OCI-LY3 (cell line): ENCODE data around the gene KCNQ1.

Experiments
- EZH2phosphoT487 ChIP-seq: fragments of 200-600 bp; shearing (Covaris generic); IDR thresholded peaks from 2 replicates; pipeline ENCODE4 v1.6.1; 2018; ENCODE audit warnings: antibody characterized with exemption, mixed run types, low read depth
- TF ChIP-seq, protein P1 (sequence below): fragments of 200-600, 300-600 bp; sonication (generic); IDR thresholded peaks from 2 replicates; pipeline ENCODE4 v1.5.1; 2014; ENCODE audit warnings: antibody characterized with exemption, low read length, low read depth

DNA sequence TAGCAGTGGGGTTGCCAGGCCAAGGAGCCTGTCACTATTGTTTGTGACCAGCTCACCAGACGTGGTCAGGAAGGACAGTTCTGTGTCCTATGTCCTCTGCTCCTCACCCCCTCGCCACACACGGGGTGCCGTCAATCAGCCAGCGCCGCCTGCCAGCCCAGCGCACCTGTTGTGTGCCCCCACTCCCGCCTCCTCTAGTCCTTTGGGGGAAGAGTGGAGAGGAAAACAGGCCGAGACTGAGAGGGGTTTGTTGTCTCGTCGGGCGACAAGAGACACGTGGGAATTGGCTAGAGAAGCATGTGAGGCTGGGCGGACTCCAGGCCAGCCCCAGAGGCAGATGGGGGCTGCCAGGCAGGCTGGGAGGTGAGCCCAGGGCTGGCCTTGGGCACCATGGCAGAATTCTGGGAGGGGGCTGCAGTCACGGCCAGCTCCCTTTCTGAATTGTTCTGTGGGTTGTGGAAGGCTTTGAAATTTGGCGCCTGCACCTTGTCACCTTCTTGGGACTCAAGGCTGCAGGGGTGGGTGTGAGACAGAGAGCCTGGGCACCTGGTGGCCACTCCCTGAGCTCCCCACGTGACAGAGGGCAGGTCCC, 258.1 kb downstream of the KCNQ1 start:
- TF ChIP-seq, protein P1, sequence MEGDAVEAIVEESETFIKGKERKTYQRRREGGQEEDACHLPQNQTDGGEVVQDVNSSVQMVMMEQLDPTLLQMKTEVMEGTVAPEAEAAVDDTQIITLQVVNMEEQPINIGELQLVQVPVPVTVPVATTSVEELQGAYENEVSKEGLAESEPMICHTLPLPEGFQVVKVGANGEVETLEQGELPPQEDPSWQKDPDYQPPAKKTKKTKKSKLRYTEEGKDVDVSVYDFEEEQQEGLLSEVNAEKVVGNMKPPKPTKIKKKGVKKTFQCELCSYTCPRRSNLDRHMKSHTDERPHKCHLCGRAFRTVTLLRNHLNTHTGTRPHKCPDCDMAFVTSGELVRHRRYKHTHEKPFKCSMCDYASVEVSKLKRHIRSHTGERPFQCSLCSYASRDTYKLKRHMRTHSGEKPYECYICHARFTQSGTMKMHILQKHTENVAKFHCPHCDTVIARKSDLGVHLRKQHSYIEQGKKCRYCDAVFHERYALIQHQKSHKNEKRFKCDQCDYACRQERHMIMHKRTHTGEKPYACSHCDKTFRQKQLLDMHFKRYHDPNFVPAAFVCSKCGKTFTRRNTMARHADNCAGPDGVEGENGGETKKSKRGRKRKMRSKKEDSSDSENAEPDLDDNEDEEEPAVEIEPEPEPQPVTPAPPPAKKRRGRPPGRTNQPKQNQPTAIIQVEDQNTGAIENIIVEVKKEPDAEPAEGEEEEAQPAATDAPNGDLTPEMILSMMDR: no peak
- TF ChIP-seq EZH2phosphoT487: no peak
